ENCODE measurements around the gene TMEM45B. TPM values are rescaled to one million over a fixed set of nuclear protein-coding genes. Genes with fewer than 3 reads are reported as not detected.
A peak's percentile ranks its signal among the peaks of the same experiment; 100 is the strongest.

The TMEM45B gene
- total and polyA plus RNA-seq, 2 of the 13 experiments (the other 11 are each of a cell fraction or from before 2014, with no cell fraction given): 29.1 to 181 TPM

DNA sequence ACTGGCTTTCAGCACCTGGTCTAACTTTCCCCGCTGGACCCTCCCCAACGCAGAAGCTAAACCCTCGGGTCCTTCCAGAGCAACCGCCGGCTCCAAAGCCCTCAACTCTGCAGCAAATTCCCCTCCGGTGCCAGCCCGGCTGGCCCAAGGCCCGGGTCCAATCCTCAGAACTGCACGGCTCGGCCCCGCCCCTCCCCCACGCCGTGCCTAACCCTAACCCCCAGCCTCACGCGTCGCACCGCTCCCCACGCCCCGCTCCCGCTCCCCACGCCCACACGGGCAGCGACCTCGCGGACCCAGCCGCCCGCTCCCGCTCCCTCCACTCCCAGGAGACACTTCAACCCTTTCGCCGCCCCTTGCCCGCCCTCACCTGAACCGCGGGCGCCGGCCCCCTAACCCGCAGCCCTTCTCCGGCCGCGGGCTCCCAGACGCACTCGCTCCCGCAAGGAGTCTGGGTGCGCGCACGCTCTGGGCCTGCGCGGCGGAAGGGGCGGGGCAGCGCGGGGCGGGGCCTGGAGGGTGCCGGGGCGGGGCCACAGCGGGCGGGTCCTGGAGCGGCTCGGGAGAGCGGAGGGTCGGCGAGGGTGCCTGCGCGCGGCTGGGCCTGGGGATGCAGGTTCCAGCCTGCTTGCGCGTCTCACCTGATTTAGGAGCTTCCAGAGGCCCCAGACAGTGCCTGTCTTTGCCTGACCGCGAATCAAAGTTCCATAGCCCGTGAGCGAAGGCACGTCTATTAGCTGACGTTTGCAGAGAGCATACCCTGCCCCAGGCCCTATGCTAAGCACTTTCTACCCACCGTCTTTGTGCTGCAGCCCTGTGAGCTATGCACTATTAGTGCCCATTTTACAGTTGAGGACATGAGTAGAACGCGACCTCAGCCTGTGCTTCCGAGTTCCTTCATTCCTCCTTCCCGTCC, 79.7 kb downstream of the TMEM45B start, which contains the start of gene NFRKB (continued):
- TF ChIP-seq, protein P1, sequence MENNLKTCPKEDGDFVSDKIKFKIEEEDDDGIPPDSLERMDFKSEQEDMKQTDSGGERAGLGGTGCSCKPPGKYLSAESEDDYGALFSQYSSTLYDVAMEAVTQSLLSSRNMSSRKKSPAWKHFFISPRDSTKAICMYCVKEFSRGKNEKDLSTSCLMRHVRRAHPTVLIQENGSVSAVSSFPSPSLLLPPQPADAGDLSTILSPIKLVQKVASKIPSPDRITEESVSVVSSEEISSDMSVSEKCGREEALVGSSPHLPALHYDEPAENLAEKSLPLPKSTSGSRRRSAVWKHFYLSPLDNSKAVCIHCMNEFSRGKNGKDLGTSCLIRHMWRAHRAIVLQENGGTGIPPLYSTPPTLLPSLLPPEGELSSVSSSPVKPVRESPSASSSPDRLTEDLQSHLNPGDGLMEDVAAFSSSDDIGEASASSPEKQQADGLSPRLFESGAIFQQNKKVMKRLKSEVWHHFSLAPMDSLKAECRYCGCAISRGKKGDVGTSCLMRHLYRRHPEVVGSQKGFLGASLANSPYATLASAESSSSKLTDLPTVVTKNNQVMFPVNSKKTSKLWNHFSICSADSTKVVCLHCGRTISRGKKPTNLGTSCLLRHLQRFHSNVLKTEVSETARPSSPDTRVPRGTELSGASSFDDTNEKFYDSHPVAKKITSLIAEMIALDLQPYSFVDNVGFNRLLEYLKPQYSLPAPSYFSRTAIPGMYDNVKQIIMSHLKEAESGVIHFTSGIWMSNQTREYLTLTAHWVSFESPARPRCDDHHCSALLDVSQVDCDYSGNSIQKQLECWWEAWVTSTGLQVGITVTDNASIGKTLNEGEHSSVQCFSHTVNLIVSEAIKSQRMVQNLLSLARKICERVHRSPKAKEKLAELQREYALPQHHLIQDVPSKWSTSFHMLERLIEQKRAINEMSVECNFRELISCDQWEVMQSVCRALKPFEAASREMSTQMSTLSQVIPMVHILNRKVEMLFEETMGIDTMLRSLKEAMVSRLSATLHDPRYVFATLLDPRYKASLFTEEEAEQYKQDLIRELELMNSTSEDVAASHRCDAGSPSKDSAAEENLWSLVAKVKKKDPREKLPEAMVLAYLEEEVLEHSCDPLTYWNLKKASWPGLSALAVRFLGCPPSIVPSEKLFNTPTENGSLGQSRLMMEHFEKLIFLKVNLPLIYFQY (CRISPR knock-in tag; IDR thresholded peaks at IDR 0.05; ENCODE audit: borderline replicate concordance): peak; percentile 83; the same call in 1 of the 2 replicates
- TF ChIP-seq JUNB (CRISPR knock-in tag; IDR thresholded peaks at IDR 0.05; ENCODE audit: borderline replicate concordance) (no peak), NFE2L1 (CRISPR knock-in tag; IDR thresholded peaks at IDR 0.05; ENCODE audit: borderline replicate concordance) (no peak), ZFP36L1 (CRISPR knock-in tag; IDR thresholded peaks at IDR 0.05) (no peak), HCFC1 (IDR thresholded peaks at IDR 0.05; ENCODE audit: low read depth, low read length) (no peak), MTF1 (CRISPR knock-in tag; IDR thresholded peaks at IDR 0.05) (no peak), MED1 (CRISPR knock-in tag; IDR thresholded peaks at IDR 0.05) (peak; percentile 34), KLF15 (CRISPR knock-in tag; IDR thresholded peaks at IDR 0.05; ENCODE audit: borderline replicate concordance) (0 out of 2 replicates have a peak, but pooled peaks have one; percentile 42), STAT5B (CRISPR knock-in tag; IDR thresholded peaks at IDR 0.05) (no peak)
- TF ChIP-seq, protein P2, sequence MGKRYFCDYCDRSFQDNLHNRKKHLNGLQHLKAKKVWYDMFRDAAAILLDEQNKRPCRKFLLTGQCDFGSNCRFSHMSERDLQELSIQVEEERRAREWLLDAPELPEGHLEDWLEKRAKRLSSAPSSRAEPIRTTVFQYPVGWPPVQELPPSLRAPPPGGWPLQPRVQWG (CRISPR knock-in tag; IDR thresholded peaks at IDR 0.05; ENCODE audit: borderline replicate concordance, low read depth): no peak
- TF ChIP-seq, protein P3, sequence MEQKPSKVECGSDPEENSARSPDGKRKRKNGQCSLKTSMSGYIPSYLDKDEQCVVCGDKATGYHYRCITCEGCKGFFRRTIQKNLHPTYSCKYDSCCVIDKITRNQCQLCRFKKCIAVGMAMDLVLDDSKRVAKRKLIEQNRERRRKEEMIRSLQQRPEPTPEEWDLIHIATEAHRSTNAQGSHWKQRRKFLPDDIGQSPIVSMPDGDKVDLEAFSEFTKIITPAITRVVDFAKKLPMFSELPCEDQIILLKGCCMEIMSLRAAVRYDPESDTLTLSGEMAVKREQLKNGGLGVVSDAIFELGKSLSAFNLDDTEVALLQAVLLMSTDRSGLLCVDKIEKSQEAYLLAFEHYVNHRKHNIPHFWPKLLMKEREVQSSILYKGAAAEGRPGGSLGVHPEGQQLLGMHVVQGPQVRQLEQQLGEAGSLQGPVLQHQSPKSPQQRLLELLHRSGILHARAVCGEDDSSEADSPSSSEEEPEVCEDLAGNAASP (CRISPR knock-in tag; IDR thresholded peaks at IDR 0.05; ENCODE audit: borderline replicate concordance): 0 out of 2 replicates have a peak, but pooled peaks have one; percentile 7
- TF ChIP-seq, protein P4, sequence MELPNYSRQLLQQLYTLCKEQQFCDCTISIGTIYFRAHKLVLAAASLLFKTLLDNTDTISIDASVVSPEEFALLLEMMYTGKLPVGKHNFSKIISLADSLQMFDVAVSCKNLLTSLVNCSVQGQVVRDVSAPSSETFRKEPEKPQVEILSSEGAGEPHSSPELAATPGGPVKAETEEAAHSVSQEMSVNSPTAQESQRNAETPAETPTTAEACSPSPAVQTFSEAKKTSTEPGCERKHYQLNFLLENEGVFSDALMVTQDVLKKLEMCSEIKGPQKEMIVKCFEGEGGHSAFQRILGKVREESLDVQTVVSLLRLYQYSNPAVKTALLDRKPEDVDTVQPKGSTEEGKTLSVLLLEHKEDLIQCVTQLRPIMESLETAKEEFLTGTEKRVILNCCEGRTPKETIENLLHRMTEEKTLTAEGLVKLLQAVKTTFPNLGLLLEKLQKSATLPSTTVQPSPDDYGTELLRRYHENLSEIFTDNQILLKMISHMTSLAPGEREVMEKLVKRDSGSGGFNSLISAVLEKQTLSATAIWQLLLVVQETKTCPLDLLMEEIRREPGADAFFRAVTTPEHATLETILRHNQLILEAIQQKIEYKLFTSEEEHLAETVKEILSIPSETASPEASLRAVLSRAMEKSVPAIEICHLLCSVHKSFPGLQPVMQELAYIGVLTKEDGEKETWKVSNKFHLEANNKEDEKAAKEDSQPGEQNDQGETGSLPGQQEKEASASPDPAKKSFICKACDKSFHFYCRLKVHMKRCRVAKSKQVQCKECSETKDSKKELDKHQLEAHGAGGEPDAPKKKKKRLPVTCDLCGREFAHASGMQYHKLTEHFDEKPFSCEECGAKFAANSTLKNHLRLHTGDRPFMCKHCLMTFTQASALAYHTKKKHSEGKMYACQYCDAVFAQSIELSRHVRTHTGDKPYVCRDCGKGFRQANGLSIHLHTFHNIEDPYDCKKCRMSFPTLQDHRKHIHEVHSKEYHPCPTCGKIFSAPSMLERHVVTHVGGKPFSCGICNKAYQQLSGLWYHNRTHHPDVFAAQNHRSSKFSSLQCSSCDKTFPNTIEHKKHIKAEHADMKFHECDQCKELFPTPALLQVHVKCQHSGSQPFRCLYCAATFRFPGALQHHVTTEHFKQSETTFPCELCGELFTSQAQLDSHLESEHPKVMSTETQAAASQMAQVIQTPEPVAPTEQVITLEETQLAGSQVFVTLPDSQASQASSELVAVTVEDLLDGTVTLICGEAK (IDR thresholded peaks at IDR 0.05): no peak
- TF ChIP-seq, protein P4 (CRISPR knock-in tag; IDR thresholded peaks at IDR 0.05): peak; percentile 67; the same call in 1 of the 2 replicates
